ENCODE data around the gene CELSR2. TPM values are rescaled to one million over a fixed set of nuclear protein-coding genes. Genes with fewer than 3 reads are reported as not detected.
"Not testable (repeated sequence)": the region's sequence is repeated elsewhere in the genome, so short reads cannot be mapped to it uniquely, and the experiment has no call there.

The CELSR2 gene
- total RNA-seq, 2 donors from 2014 or later: 0.77 to 1.3 TPM

DNA sequence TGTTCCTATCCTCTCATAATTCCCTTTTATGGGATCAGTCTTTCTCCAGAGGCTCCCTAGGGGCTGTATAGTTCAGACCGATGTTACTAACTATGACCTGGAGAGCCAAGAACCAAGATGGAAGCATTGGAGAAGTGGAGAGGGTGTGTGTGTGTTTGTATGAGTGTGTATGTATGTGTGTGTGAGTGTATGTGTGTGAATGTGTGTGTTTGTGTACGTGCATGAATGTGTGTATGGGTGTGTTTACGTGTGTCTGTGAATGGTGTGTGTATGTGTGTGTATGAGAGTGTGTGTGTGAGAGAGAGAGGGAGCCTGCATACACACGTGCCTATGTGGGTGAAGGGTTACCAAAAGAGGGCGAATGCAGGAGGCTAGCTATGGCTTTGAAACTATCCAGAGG is 52.5 kb downstream of the CELSR2 start:
- no peaks in the 10 kb centered on the region for H3K9me3 Mint-ChIP-seq
- peaks cover 9% of the 10 kb centered on the region for H3K27me3 Mint-ChIP-seq
- peaks cover 3% of the 10 kb centered on the region for H3K4me1 Mint-ChIP-seq
- ATAC-seq (replicated peaks): no peak
- no peak overlapping the region for H3K4me3 Mint-ChIP-seq
- no peak overlapping the region for H3K27ac Mint-ChIP-seq
- H3K36me3 Mint-ChIP-seq (ENCODE audit: low read depth): no peaks in the 10 kb centered on the region

- Mint-ChIP-seq H3K36me3 (ENCODE audit: low read depth) (no peaks in the 10 kb centered on the region), H3K4me3 (no peak overlapping the region), H3K4me1 (no peaks in the 10 kb centered on the region), H3K27ac (no peak overlapping the region), H3K27me3 (peaks cover 11% of the 10 kb centered on the region), H3K9me3 (no peaks in the 10 kb centered on the region)
- no peak for ATAC-seq (replicated peaks)
Measured at GRCh38 chr1:109304226-109304920, 55.0 kb downstream of the CELSR2 start.

DNA sequence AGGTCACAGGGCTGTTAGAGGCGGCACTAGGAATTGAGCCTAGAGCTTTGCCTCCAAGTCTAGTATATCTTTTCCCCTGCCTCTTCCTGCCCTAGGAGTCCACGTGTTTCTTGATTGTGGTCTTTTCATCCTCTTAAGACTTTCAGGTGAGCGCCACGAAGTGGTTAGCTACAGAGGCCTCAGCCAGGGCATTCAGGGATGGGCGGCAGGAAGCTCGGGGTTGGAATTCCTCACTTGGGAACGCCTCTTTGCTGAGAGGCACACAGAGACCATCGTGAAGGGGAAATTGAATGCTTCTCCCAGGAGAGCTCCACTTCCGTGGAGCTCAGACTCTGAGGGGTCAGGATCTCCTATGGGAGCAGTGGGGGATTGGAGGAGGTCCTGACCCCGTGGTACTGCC is 56.7 kb downstream of the CELSR2 start:
- H3K4me3 Mint-ChIP-seq; H3K4me1 Mint-ChIP-seq; H3K27ac Mint-ChIP-seq; H3K9me3 Mint-ChIP-seq; H3K36me3 Mint-ChIP-seq (ENCODE audit: low read depth); ATAC-seq (replicated peaks): not testable (repeated sequence)
- peaks cover 10% of the 10 kb centered on the region for H3K27me3 Mint-ChIP-seq

GRCh38 chr1:109306832-109307273 is 57.5 kb downstream of the CELSR2 start, which contains the start of gene MYBPHL:
MYBPHL (minus strand) TSS chr1:109307011; CDS start chr1:109306991, 20 bp downstream.
- Mint-ChIP-seq H3K27ac (no peak within 1 kb of the TSS), H3K9me3 (no peaks in the 10 kb centered on the region), H3K4me1 (no peaks in the 10 kb centered on the region), H3K36me3 (ENCODE audit: low read depth) (no peaks in the 10 kb centered on the region), H3K27me3 (peaks cover 10% of the 10 kb centered on the region), H3K4me3 (no peak within 1 kb of the TSS)
- no peak for ATAC-seq (replicated peaks)

- Mint-ChIP-seq H3K36me3 (ENCODE audit: low read depth) (no peaks in the 10 kb centered on the region), H3K9me3 (no peaks in the 10 kb centered on the region), H3K27ac (no peak overlapping the region), H3K4me1 (no peaks in the 10 kb centered on the region), H3K27me3 (peaks cover 10% of the 10 kb centered on the region), H3K4me3 (no peak overlapping the region)
- no peak for ATAC-seq (replicated peaks)
Measured at GRCh38 chr1:109307274-109308021, 58.1 kb downstream of the CELSR2 start.

GRCh38 chr1:109309347-109309746 is 60.0 kb downstream of the CELSR2 start:
- Mint-ChIP-seq H3K27me3 (peaks cover 10% of the 10 kb centered on the region), H3K9me3 (no peaks in the 10 kb centered on the region), H3K27ac (no peak overlapping the region), H3K4me3 (no peak overlapping the region), H3K36me3 (ENCODE audit: low read depth) (no peaks in the 10 kb centered on the region), H3K4me1 (no peaks in the 10 kb centered on the region)
- ATAC-seq (replicated peaks): no peak

GRCh38 chr1:109312246-109312645 is 62.9 kb downstream of the CELSR2 start:
- H3K27me3 Mint-ChIP-seq: peaks cover 10% of the 10 kb centered on the region

DNA sequence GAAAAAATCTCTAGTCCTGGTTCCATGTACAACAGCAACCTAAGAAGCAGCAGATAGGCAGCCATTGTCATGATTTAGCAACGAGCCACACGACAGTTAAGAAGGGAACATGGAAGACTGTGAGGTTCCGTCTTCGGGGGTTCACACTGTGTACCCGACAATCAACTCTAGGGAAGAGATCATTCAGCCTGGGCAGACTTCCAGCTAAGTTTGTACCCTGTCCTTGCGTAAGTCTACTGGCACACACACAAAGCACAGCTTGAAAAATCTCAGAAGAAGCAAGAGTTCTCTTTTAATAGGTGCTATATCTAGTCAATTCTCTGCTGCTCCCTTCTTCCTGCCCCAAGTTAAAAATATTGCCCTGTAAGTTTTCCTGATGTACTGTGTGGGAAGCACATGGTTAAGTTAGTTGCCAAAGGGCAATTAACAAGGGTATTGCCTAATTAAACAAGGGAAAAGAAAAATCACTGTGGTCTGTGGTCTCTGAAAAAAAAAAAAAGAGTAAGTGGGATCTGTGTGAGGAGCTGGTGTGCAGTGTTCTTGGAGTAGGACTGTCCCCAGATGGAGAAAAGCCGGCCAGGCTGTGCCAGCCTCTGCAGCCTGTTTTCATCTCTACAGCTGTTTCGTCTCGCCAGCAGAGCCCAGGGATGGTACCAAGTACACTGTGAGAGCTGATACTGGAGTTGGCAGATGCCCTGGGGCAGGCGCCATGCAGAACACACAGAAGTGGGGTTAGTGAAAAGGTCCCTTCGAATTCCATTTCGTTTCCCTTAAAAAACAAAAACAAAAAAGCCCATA is 63.8 kb downstream of the CELSR2 start:
- H3K4me3 Mint-ChIP-seq: no peak overlapping the region
- no peaks in the 10 kb centered on the region for H3K36me3 Mint-ChIP-seq (ENCODE audit: low read depth)
- ATAC-seq (replicated peaks): no peak
- H3K27me3 Mint-ChIP-seq: peaks cover 10% of the 10 kb centered on the region
- no peaks in the 10 kb centered on the region for H3K9me3 Mint-ChIP-seq
- H3K27ac Mint-ChIP-seq: no peak overlapping the region
- no peaks in the 10 kb centered on the region for H3K4me1 Mint-ChIP-seq

More at GRCh38 chr1:109312246-109312645, 62.9 kb downstream of the CELSR2 start:
- Mint-ChIP-seq H3K4me3 (no peak overlapping the region), H3K27ac (no peak overlapping the region), H3K4me1 (no peaks in the 10 kb centered on the region), H3K36me3 (ENCODE audit: low read depth) (no peaks in the 10 kb centered on the region), H3K9me3 (no peaks in the 10 kb centered on the region)
- no peak for ATAC-seq (replicated peaks)

DNA sequence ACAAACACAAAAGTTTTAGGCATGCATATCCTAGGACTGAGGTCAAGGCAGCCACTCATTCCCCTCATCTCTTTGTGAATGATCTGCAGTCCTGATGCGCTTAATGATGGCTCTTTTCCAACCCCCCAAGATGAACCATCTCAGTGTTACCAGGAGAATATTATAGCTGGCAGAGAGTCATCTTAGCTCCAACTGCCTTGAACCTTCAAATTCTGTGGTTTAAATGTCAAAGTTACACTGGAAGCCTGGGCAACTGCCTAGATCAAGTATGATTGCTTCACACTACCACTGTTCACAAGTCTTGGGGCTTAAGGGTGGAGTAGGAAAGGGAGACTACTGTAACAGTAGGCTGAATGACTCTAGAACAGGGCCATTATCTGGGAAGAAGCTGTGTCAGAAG is 65.5 kb downstream of the CELSR2 start:
- no peak for ATAC-seq (replicated peaks)
- no peak overlapping the region for H3K4me3 Mint-ChIP-seq
- no peak overlapping the region for H3K27ac Mint-ChIP-seq
- peaks cover 4% of the 10 kb centered on the region for H3K27me3 Mint-ChIP-seq
- no peaks in the 10 kb centered on the region for H3K9me3 Mint-ChIP-seq
- H3K36me3 Mint-ChIP-seq (ENCODE audit: low read depth): no peaks in the 10 kb centered on the region
- H3K4me1 Mint-ChIP-seq: no peaks in the 10 kb centered on the region

- no peak overlapping the region for H3K4me3 Mint-ChIP-seq
- no peaks in the 10 kb centered on the region for H3K4me1 Mint-ChIP-seq
- no peaks in the 10 kb centered on the region for H3K36me3 Mint-ChIP-seq (ENCODE audit: low read depth)
- H3K27ac Mint-ChIP-seq: no peak overlapping the region
- peaks cover 7% of the 10 kb centered on the region for H3K27me3 Mint-ChIP-seq
- no peaks in the 10 kb centered on the region for H3K9me3 Mint-ChIP-seq
- ATAC-seq (replicated peaks): no peak
Measured at GRCh38 chr1:109315288-109315687, 65.9 kb downstream of the CELSR2 start.

DNA sequence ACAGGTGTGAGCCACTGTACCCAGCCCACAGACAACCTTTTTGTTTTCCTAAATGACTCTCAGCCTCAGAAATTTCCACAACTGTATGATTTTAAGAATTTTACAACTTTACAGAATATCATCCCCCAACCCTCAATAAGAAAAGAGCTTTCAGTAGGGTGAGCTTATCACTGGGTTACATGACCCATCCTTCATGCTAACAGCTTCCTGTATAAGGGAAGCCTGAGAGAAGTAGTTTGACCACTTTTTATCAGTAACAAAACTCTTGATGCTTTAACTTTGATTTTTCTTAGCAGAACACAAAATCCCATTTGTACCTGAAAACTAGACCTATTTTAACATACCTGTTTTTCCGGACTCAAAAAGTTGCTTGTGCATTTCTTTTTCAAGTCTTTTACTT is 67.2 kb downstream of the CELSR2 start:
- Mint-ChIP-seq H3K36me3 (ENCODE audit: low read depth) (no peaks in the 10 kb centered on the region), H3K4me3 (no peak overlapping the region), H3K27me3 (peaks cover 9% of the 10 kb centered on the region), H3K27ac (no peak overlapping the region), H3K4me1 (no peaks in the 10 kb centered on the region), H3K9me3 (no peaks in the 10 kb centered on the region)
- no peak for ATAC-seq (replicated peaks)

DNA sequence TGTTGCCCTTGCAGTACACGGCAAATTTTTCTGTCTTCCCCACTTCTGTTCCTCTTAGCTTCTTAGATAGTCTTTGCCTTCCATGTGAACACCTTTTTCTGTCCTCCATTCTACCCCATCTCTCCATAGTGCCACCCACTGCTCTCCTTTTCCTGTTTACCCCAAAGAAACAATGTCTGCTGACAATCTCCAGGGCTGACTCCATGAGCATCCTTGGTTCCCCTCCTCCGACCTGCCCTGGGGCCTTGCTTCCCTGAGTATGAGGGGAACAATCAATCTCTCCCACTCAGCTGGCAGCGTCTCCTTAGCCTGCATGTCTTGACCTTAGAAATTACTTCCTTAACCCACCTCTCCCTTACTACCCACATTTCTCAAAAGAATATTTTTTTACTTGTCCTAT is 69.8 kb downstream of the CELSR2 start:
- H3K36me3 Mint-ChIP-seq (ENCODE audit: low read depth): no peaks in the 10 kb centered on the region
- H3K4me3 Mint-ChIP-seq: no peak overlapping the region
- H3K27ac Mint-ChIP-seq: no peak overlapping the region
- peaks cover 9% of the 10 kb centered on the region for H3K27me3 Mint-ChIP-seq
- no peaks in the 10 kb centered on the region for H3K4me1 Mint-ChIP-seq
- ATAC-seq (replicated peaks): no peak
- no peaks in the 10 kb centered on the region for H3K9me3 Mint-ChIP-seq

GRCh38 chr1:109322974-109323373 is 73.6 kb downstream of the CELSR2 start:
- no peaks in the 10 kb centered on the region for H3K9me3 Mint-ChIP-seq
- no peak overlapping the region for H3K27ac Mint-ChIP-seq

More at GRCh38 chr1:109322974-109323373, 73.6 kb downstream of the CELSR2 start:
- Mint-ChIP-seq H3K4me3 (no peak overlapping the region), H3K4me1 (no peaks in the 10 kb centered on the region), H3K36me3 (ENCODE audit: low read depth) (no peaks in the 10 kb centered on the region), H3K27me3 (peaks cover 12% of the 10 kb centered on the region)
- ATAC-seq (replicated peaks): no peak
